HG03097 (cell line): ENCODE measurements around the gene SMOC1.

Experiments
- ATAC-seq: cut with Tn5 transposase; IDR thresholded peaks from one replicate; pipeline ENCODE4 v1.9.1; 2021; ENCODE audit not compliant: unreplicated experiment, low FRiP score

SMOC1 gene

DNA sequence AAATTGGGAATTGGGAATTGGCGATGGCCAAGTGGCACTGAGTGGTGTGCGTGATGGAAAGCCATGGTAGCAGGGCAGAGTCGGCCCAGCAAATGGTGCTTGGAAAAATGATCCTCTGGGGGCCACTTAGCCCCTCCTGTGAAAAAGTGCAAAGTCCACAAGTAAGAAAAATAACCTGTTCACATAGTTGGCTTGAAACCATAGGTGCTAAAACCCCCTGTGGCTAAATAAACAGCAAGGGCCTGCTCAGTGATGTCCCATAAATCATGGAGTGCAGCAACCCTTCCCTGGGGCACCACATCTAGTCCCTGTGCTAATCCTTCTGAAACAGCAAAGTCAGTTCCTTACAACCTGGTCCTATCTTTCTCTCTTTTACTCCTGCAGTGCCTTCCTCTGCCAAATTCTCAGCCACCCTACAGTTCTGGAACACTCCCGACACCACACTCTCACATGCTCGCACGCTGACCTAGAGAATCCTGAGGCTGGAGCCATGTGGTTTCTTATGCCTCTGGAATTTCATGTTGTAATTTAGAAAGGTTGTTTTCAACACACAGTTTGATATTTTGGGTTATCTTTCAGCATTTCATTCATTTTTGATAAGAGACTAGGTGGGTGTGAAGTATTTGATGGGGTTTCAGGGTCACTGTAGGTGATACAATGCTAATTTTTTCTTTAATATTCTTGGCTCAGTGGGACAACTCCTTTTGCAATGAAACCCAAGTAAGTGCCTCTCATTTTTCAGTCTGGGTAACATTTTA is 123.6 kb downstream of the SMOC1 start:
- no peak for ATAC-seq

DNA sequence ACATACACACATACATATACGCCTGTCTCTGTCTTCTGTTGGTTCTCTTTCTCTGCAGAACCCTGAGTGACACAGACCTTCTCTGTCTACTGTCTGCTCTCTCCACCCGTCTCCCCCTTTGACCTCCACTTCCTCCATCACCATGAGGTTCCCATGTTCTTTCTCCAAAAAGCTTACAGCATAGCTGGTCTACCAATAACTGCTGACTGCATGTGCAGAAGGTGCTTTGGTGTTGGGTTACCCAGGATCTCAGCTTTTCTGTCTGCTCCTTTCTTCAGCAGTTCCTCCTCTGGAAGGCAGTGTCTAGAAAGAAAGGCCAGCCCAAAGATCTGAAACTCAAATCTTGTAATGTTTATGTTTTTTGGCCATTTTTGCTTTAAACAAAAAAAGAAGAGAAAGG is 125.6 kb downstream of the SMOC1 start:
- ATAC-seq = no peak

GRCh38 chr14:70005281-70005805 is 126.1 kb downstream of the SMOC1 start:
- ATAC-seq = no peak

- ATAC-seq = no peak
Measured at GRCh38 chr14:70006699-70007098, 127.5 kb downstream of the SMOC1 start.

- ATAC-seq = no peak
Measured at GRCh38 chr14:70008284-70009262, 129.4 kb downstream of the SMOC1 start.

DNA sequence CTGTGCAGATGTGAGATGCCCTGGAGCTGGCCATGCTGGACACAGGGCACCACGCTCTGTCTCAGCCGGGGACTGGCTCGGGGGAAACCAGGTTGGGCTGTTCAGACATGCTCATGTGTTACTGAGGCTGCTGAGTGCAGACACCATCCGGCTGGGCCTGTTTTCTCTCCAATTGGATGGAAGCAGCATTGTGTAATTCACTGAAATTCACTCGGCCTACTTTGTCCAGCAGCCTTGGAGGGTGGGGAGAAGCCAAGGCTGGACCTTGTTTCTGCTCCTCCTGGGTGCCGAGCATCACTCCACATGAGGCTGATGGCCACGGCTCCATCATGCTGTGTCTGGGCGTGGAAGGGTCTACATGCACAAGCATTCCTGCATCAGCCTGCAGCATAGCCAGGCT is 130.7 kb downstream of the SMOC1 start:
- no peak for ATAC-seq

DNA sequence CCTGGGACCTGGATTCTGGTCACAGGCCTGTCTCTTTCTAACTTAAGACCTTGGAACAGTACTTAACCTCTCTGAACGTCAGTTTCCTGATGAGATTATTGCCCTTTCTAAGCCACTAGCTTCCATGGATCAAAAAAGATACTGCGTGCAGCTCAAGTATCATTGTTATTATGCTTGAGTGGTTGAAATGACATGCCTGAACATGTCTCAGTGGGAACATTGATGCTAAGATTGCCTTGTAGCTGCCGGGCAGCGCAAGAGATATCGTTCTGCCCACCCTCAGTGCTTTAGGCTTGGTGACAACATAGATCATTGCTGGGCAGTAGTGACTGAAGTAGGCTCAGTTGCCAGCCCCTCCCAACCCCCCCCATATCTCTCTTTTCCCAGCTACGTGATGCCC is 131.9 kb downstream of the SMOC1 start:
- no peak for ATAC-seq

DNA sequence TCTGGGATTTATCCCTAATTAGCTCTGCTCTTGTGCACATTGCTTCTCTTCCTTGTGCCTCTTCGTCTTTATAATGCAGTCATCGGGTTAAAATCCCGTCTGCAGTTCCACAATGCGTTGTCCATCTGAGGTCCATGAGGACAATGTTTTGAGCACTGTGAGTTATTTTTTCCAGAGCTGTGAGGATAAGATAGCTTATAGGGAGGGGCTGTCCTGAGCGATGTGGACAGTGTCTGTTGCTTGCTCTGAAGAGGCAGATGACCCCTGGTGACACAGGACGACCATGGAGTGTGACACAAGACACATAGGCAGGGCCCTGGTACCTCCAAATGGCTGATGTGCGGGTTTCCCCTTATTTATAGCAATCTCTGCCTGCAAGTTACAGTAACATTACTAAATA is 132.5 kb downstream of the SMOC1 start:
- ATAC-seq = no peak

DNA sequence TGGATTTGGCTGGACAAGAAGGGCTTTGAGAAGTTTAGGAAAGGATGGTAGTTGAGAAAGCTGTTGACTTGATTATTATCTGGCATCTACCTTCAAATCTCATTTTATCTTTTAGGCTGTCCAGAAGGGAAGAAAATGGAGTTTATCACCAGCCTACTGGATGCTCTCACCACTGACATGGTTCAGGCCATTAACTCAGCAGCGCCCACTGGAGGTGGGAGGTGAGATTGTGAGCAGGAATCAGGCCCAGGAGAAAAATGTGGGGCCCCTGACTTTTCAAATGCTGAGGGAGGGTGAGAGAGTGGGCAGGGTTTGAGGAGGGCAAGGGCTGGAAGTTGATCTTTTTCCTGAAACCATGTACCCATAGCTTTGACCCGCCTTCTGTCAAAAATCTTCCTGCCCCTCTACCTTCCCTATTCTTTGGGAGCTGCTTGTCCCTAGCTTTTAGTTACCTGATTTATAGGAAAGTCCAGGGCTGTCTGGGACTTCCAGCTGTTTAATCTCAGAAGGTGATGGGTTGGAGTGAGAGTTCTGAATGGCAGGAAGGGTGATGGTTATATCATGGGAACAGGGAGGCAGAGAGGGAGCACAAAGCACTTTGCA is 134.2 kb downstream of the SMOC1 start:
- ATAC-seq = no peak

- no peak for ATAC-seq
Measured at GRCh38 chr14:70014406-70015095, 135.3 kb downstream of the SMOC1 start.

DNA sequence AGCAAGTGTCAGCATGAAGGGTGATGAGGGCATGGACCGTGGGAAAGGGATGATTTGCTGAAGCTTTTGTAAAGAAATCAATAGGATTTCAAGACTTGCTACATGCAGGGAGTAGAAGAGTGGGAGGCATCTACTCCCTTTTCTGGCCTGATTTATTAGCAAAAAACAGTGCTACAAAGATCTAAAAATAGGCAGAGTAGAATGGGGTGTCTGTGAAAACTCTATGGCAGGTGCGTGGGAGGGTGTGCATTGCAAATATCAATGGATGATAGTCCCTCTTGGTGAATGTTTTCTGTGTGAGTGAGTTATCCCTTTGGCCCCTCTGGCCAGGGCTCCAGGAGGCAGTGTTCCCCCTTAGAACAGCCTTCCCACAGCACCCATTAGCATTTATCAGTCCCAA is 139.0 kb downstream of the SMOC1 start:
- ATAC-seq = no peak

DNA sequence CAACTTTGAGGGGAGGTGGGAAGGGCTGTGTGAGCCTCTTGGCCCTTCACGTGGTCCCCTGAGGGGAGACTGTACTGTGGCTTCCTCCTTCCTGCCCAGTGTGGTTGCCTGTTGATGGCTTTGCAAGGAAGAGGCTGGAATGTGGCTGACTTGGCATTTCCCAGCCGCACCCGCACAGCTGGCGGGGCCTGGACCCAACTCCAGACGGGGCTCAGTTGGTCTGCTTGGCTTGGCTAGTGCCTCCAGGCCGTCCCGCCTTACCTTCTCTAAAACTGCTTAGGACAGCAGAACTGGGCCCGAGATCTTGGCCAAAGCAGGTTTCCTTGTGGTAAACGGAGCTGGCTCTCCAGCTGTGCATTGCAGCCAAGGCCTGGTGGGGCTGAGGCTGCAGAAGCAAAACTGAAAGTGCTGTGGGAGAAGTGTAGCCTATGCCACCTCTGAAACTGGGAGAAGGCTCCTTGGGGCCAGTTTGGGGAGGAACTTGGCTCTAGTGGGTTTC is 139.5 kb downstream of the SMOC1 start:
- peak; percentile 63 for ATAC-seq

DNA sequence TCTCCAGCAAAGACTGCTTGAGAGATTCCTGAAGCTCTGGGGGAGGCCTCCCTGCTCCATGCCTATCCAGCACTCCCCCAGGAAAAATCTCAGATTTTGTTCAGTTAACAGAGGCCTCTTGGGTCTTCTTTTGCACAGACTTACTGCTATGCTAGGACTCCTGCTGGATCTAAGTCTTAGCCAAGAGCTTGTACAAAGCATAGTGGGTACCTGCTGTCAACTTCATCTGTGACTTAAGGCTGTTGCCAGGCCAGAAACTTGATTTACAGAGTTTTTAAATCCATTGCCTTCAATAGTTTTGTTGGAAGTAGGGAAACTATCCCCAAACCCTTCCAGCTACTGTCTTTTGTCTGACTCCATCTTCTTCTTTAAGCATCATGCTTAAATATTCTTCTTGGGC is 140.5 kb downstream of the SMOC1 start:
- ATAC-seq = no peak

GRCh38 chr14:70020352-70021170 is 141.3 kb downstream of the SMOC1 start:
- no peak for ATAC-seq

- ATAC-seq = no peak
Measured at GRCh38 chr14:70021548-70022220, 142.5 kb downstream of the SMOC1 start.

DNA sequence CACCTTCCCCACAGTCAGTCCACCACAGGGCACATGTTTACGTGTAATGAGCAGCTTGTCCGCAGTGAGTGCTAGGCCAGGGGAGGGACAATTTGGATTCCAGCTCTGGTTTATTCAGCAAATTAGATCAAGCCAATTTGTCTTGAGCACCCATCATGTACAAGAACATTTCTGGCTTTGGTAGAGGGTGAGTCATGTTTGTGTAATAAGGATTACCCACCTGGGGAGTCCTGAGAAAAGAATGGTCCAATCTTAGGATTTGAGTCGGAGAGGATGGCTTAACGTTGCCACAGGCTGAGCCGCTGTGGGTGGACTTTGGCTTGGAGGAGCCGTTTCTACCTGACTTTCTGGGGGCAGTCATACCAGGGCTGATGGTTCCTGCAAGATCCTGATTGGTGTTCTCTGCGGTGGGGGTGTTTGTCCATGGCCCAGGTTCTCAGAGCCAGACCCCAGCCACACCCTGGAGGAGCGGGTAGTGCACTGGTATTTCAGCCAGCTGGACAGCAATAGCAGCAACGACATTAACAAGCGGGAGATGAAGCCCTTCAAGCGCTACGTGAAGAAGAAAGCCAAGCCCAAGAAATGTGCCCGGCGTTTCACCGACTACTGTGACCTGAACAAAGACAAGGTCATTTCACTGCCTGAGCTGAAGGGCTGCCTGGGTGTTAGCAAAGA is 143.7 kb downstream of the SMOC1 start:
- ATAC-seq = no peak

DNA sequence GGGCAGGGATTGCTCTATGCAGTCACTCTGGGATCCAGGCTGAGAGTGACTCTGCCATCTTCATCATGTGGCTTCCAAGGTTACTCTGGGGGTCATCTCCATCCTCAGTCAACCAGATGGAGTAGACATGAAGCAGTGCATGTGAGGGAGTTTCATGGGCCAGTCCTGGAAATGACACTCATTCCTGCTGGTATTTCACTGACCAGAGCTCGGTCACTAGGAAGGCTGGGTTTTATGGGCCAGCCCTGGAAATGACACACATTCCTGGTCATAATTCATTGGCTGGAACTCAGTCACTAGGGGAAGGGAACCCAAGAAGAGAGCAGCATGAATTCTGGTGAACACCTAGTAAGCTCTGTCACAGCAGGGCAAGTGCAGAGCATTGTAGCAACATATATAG is 144.7 kb downstream of the SMOC1 start:
- ATAC-seq = no peak

GRCh38 chr14:70027785-70028428 is 148.7 kb downstream of the SMOC1 start:
- no peak for ATAC-seq
